Measurements from ENCODE around the gene ANKS4B. TPM values are rescaled to one million over a fixed set of nuclear protein-coding genes. Genes with fewer than 3 reads are reported as not detected.

The ANKS4B gene
- total RNA-seq, 1 experiment from 2014 or later = 3.5 TPM

GRCh38 chr16:21199607-21200218, 33.8 kb upstream of the ANKS4B start:
- Histone ChIP-seq H3K4me3 (ENCODE audit: low read depth, low read length) (no peak overlapping the region), H3K27me3 (replicated peaks; ENCODE audit: control insufficient read depth, insufficient read depth, low read length) (no peaks in the 10 kb centered on the region), H3K36me3 (ENCODE audit: control insufficient read depth, insufficient read depth, low read length) (no peaks in the 10 kb centered on the region), H3K9me3 (no peaks in the 10 kb centered on the region), H3K4me1 (no peaks in the 10 kb centered on the region)
- POLR2A ChIA-PET = interaction anchor here (0.6 kb wide), 1 partner anchor 1971 kb away, joined by 4 read pairs; no protein-coding TSS in a partner anchor
- no peak overlapping the region for H3K4me3 Mint-ChIP-seq (ENCODE audit: unreplicated experiment)
- H3K27me3 Mint-ChIP-seq (ENCODE audit: insufficient read depth, unreplicated experiment) = no peaks in the 10 kb centered on the region
- CTCF ChIA-PET = no interaction called here
- H3K4me1 Mint-ChIP-seq (ENCODE audit: low read depth, unreplicated experiment) = peaks cover 7% of the 10 kb centered on the region
- no peak overlapping the region for H3K27ac Mint-ChIP-seq (ENCODE audit: unreplicated experiment)
- intact Hi-C loops (cut with micrococcal nuclease; ENCODE audit: unreplicated experiment) = loop anchor here (5.0 kb wide), 1 partner anchor 78 kb away; the partner anchor contains the start of gene CRYM
- BruUV-seq (replicated peaks) = no TSS peak
- DNase-seq = no peak
- H3K9me3 Mint-ChIP-seq (ENCODE audit: unreplicated experiment) = no peaks in the 10 kb centered on the region
- TF ChIP-seq, protein P1, sequence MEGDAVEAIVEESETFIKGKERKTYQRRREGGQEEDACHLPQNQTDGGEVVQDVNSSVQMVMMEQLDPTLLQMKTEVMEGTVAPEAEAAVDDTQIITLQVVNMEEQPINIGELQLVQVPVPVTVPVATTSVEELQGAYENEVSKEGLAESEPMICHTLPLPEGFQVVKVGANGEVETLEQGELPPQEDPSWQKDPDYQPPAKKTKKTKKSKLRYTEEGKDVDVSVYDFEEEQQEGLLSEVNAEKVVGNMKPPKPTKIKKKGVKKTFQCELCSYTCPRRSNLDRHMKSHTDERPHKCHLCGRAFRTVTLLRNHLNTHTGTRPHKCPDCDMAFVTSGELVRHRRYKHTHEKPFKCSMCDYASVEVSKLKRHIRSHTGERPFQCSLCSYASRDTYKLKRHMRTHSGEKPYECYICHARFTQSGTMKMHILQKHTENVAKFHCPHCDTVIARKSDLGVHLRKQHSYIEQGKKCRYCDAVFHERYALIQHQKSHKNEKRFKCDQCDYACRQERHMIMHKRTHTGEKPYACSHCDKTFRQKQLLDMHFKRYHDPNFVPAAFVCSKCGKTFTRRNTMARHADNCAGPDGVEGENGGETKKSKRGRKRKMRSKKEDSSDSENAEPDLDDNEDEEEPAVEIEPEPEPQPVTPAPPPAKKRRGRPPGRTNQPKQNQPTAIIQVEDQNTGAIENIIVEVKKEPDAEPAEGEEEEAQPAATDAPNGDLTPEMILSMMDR (IDR thresholded peaks at IDR 0.05; ENCODE audit: insufficient read depth in 1 of 2, low read depth in 1 of 2, low read length in 1 of 2, severe bottlenecking in 1 of 2, unreplicated experiment in 1 of 2) = no peak
- H3K36me3 Mint-ChIP-seq (ENCODE audit: insufficient read depth, unreplicated experiment) = no peaks in the 10 kb centered on the region

GRCh38 chr16:21203155-21203797, 30.2 kb upstream of the ANKS4B start:
- no peaks in the 10 kb centered on the region for H3K9me3 Mint-ChIP-seq (ENCODE audit: unreplicated experiment)
- no peaks in the 10 kb centered on the region for H3K27me3 ChIP-seq (replicated peaks; ENCODE audit: control insufficient read depth, insufficient read depth, low read length)
- TF ChIP-seq, protein P1 (IDR thresholded peaks at IDR 0.05; ENCODE audit: insufficient read depth in 1 of 2, low read depth in 1 of 2, low read length in 1 of 2, severe bottlenecking in 1 of 2, unreplicated experiment in 1 of 2) = no peak
- BruUV-seq (replicated peaks) = no TSS peak
- no peak overlapping the region for H3K27ac Mint-ChIP-seq (ENCODE audit: unreplicated experiment)
- H3K36me3 Mint-ChIP-seq (ENCODE audit: insufficient read depth, unreplicated experiment) = no peaks in the 10 kb centered on the region
- no peaks in the 10 kb centered on the region for H3K36me3 ChIP-seq (ENCODE audit: control insufficient read depth, insufficient read depth, low read length)
- no peaks in the 10 kb centered on the region for H3K9me3 ChIP-seq
- no peaks in the 10 kb centered on the region for H3K27me3 Mint-ChIP-seq (ENCODE audit: insufficient read depth, unreplicated experiment)
- ChIA-PET CTCF (no interaction called here), POLR2A (no interaction called here)
- intact Hi-C loops (cut with micrococcal nuclease; ENCODE audit: unreplicated experiment) = loop anchor here (5.0 kb wide), 1 partner anchor 74 kb away; the partner anchor contains the start of gene CRYM
- H3K4me1 Mint-ChIP-seq (ENCODE audit: low read depth, unreplicated experiment) = peaks cover 7% of the 10 kb centered on the region
- H3K4me3 Mint-ChIP-seq (ENCODE audit: unreplicated experiment) = no peak overlapping the region
- no peak for DNase-seq
- no peaks in the 10 kb centered on the region for H3K4me1 ChIP-seq
- H3K4me3 ChIP-seq (ENCODE audit: low read depth, low read length) = no peak overlapping the region

DNA sequence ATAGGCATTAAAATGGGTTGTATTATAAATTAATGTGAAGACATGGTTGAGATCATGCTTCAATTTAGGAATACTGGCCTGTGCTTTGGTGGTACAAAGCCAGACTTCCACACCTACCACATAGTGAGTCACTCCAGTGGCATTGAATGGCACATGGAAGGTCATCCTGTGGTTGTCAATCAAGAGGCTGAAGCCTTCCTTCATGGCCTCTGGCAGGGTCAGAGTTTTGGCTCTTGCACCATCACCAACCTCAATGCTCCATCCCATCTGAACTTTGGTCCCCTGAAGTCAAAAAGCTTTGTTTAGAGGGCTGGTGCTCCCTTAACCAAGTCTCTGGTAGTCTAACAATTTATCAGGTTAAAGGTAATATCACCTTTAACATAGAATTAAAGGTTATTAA, 28.2 kb upstream of the ANKS4B start:
- no peak overlapping the region for H3K4me3 ChIP-seq (ENCODE audit: low read depth, low read length)
- Mint-ChIP-seq H3K27me3 (ENCODE audit: insufficient read depth, unreplicated experiment) (no peaks in the 10 kb centered on the region), H3K9me3 (ENCODE audit: unreplicated experiment) (no peaks in the 10 kb centered on the region), H3K4me3 (ENCODE audit: unreplicated experiment) (no peak overlapping the region), H3K36me3 (ENCODE audit: insufficient read depth, unreplicated experiment) (no peaks in the 10 kb centered on the region), H3K4me1 (ENCODE audit: low read depth, unreplicated experiment) (no peaks in the 10 kb centered on the region), H3K27ac (ENCODE audit: unreplicated experiment) (no peak overlapping the region)
- no peaks in the 10 kb centered on the region for H3K36me3 ChIP-seq (ENCODE audit: control insufficient read depth, insufficient read depth, low read length)
- H3K4me1 ChIP-seq = no peaks in the 10 kb centered on the region
- no peaks in the 10 kb centered on the region for H3K9me3 ChIP-seq
- no peaks in the 10 kb centered on the region for H3K27me3 ChIP-seq (replicated peaks; ENCODE audit: control insufficient read depth, insufficient read depth, low read length)
- TF ChIP-seq, protein P1 (IDR thresholded peaks at IDR 0.05; ENCODE audit: insufficient read depth in 1 of 2, low read depth in 1 of 2, low read length in 1 of 2, severe bottlenecking in 1 of 2, unreplicated experiment in 1 of 2) = no peak
- DNase-seq = no peak
- CTCF ChIA-PET = no interaction called here
- BruUV-seq (replicated peaks) = no TSS peak
- POLR2A ChIA-PET = no interaction called here
- intact Hi-C loops (cut with micrococcal nuclease; ENCODE audit: unreplicated experiment) = no loop called here

Data from Caco-2 (cell line).